Right lobe of liver (tissue), 4 donors: ENCODE data around the gene NPDC1.

Experiments
- CTCF ChIP-seq, 4 donors: fragments of 200-600 bp in 3 of 4; fragments of 450-650 bp in 1 of 4; IDR thresholded peaks; one replicate each; pipeline versions ENCODE4 v1.5.1 to v1.8.0; 2016 to 2022; ENCODE audit warnings: antibody characterized with exemption in 4 of 4, mild to moderate bottlenecking in 2 of 4
- POLR2A ChIP-seq: fragments of 450-650 bp; IDR thresholded peaks from one replicate; pipeline ENCODE4 v1.6.1; 2017; ENCODE audit warnings: antibody characterized with exemption, mild to moderate bottlenecking
- donor health status: DM: no; HTN: no; CAD: no.
- donor health status: DM: no; HTN: no; CAD: no.
- donor health status: DM: no; HTN: yes; CAD: no.

- no peak for TF ChIP-seq POLR2A
- no peak for TF ChIP-seq CTCF (IDR thresholded peaks at IDR 0.05)
Observed at GRCh38 chr9:137055385-137056364, 9.7 kb upstream of the NPDC1 start.
